ENCODE data around the gene CFAP61.

CFAP61 gene

GRCh38 chr20:20255099-20255498, 202.8 kb downstream of the CFAP61 start (continued):
- TF ChIP-seq MEIS1 (CRISPR knock-in tag; IDR thresholded peaks at IDR 0.05; ENCODE audit: borderline replicate concordance), result no peak
- TF ChIP-seq ZNF449 (tag by site-specific recombination; IDR thresholded peaks at IDR 0.05), result no peak
- no peak for TF ChIP-seq ZEB2 (tag by site-specific recombination; IDR thresholded peaks at IDR 0.05)
- TF ChIP-seq ZNF354C (tag by site-specific recombination; IDR thresholded peaks at IDR 0.05; ENCODE audit: borderline replicate concordance, low read depth), result no peak
- no peak for TF ChIP-seq SP2 (tag by site-specific recombination; IDR thresholded peaks at IDR 0.05)
- TF ChIP-seq IKZF3 (tag by site-specific recombination; IDR thresholded peaks at IDR 0.05), result no peak
- TF ChIP-seq ZNF776 (tag by site-specific recombination; IDR thresholded peaks at IDR 0.05; ENCODE audit: borderline replicate concordance), result no peak
- TF ChIP-seq ZNF596 (tag by site-specific recombination; IDR thresholded peaks at IDR 0.05), result no peak

- H3K4me1 ChIP-seq (ENCODE audit: control insufficient read depth, insufficient read depth, low read length), result no peaks in the 10 kb centered on the region
- H3K27ac ChIP-seq (ENCODE audit: extremely low read depth, low read depth, low read length), result no peak overlapping the region
- CTCF ChIA-PET, result interaction anchor here (0.6 to 0.7 kb wide), 2 partner anchors 23 to 37 kb away, joined by 3 to 4 read pairs; no protein-coding TSS in a partner anchor
- no peaks in the 10 kb centered on the region for H3K36me3 ChIP-seq (ENCODE audit: control insufficient read depth in 2 of 2, insufficient read depth in 1 of 2, low read length in 2 of 2)
- POLR2A ChIA-PET, result no interaction called here
- TF ChIP-seq ZNF335 (tag by site-specific recombination; conservative IDR thresholded peaks at IDR 0.05) (no peak), GLI2 (tag by site-specific recombination; IDR thresholded peaks at IDR 0.05; ENCODE audit: borderline replicate concordance, low read depth) (no peak)
- no peaks in the 10 kb centered on the region for H3K9me3 ChIP-seq (ENCODE audit: control insufficient read depth, insufficient read depth, low read depth, low read length)
- H3K4me3 ChIP-seq (ENCODE audit: low read depth, low read length), result no peak overlapping the region
Observed at GRCh38 chr20:20259533-20259932, 207.2 kb downstream of the CFAP61 start.

GRCh38 chr20:20261159-20261558, 208.8 kb downstream of the CFAP61 start:
- no peak overlapping the region for H3K27ac ChIP-seq (ENCODE audit: extremely low read depth, low read depth, low read length)
- H3K9me3 ChIP-seq (ENCODE audit: control insufficient read depth, insufficient read depth, low read depth, low read length), result no peaks in the 10 kb centered on the region
- no peaks in the 10 kb centered on the region for H3K4me1 ChIP-seq (ENCODE audit: control insufficient read depth, insufficient read depth, low read length)
- H3K4me3 ChIP-seq (ENCODE audit: low read depth, low read length), result no peak overlapping the region
- ChIA-PET CTCF (interaction anchor here (0.5 to 1.3 kb wide), 2 partner anchors 24 to 103 kb away, joined by 3 to 9 read pairs; no protein-coding TSS in a partner anchor), POLR2A (no interaction called here)
- H3K36me3 ChIP-seq (ENCODE audit: control insufficient read depth in 2 of 2, insufficient read depth in 1 of 2, low read length in 2 of 2), result no peaks in the 10 kb centered on the region
- TF ChIP-seq ZNF48 (tag by site-specific recombination; IDR thresholded peaks at IDR 0.05), result no peak
- TF ChIP-seq ZNF354C (tag by site-specific recombination; IDR thresholded peaks at IDR 0.05; ENCODE audit: borderline replicate concordance, low read depth), result no peak
- no peak for TF ChIP-seq ZBTB48 (tag by site-specific recombination; IDR thresholded peaks at IDR 0.05)
- no peak for TF ChIP-seq PRDM2 (tag by site-specific recombination; IDR thresholded peaks at IDR 0.05; ENCODE audit: borderline replicate concordance)
- no peak for TF ChIP-seq ZNF837 (tag by site-specific recombination; IDR thresholded peaks at IDR 0.05)
- no peak for TF ChIP-seq ZNF350 (tag by site-specific recombination; IDR thresholded peaks at IDR 0.05)
- TF ChIP-seq RBAK (tag by site-specific recombination; IDR thresholded peaks at IDR 0.05), result no peak
- TF ChIP-seq ZNF114 (tag by site-specific recombination; IDR thresholded peaks at IDR 0.05), result no peak
- TF ChIP-seq ZNF629 (tag by site-specific recombination; IDR thresholded peaks at IDR 0.05), result no peak
- TF ChIP-seq ZBTB6 (tag by site-specific recombination; IDR thresholded peaks at IDR 0.05), result no peak
- TF ChIP-seq SETDB1 (IDR thresholded peaks at IDR 0.05; ENCODE audit: insufficient read length, low read length), result no peak
- no peak for TF ChIP-seq ZNF433 (tag by site-specific recombination; IDR thresholded peaks at IDR 0.05; ENCODE audit: low read depth)
- TF ChIP-seq ZNF626 (tag by site-specific recombination; IDR thresholded peaks at IDR 0.05), result no peak
- no peak for TF ChIP-seq ZNF324 (tag by site-specific recombination; IDR thresholded peaks at IDR 0.05)
- TF ChIP-seq ZNF530 (tag by site-specific recombination; IDR thresholded peaks at IDR 0.05; ENCODE audit: low read depth), result no peak
